Lung microvascular endothelial cell (primary cell): ENCODE results near the gene FADS2. TPM values are rescaled to one million over a fixed set of nuclear protein-coding genes. Genes with fewer than 3 reads are reported as not detected.

Experiments
- total RNA-seq: library from RNA; depleted of rRNA; stranded (reverse); fragments of >200 nt; gene quantifications from 2 replicates; pipeline ENCODE4 v1.2.1, GENCODE V29; 2014

The FADS2 gene
- total RNA-seq, 1 donor from 2014 or later: 41.3 TPM

Other genes with a start within 250 kb of the FADS2 start
- 0.20 and 0.22 TPM in 2 replicates for gene SYT7, start 247.2 kb upstream of the FADS2 start, total RNA-seq
- 1.5 and 3.0 TPM in 2 replicates for gene DAGLA, start 147.9 kb upstream of the FADS2 start, total RNA-seq
- gene MYRF, start 75.7 kb upstream of the FADS2 start, total RNA-seq: 0.20 and 0.22 TPM in 2 replicates
- 116 and 161 TPM in 2 replicates for gene TMEM258, start 35.7 kb upstream of the FADS2 start, total RNA-seq
- 8.3 and 19.2 TPM in 2 replicates for gene FEN1, start 35.4 kb upstream of the FADS2 start, total RNA-seq
- gene FADS1, start 11.3 kb upstream of the FADS2 start, total RNA-seq: 24.2 and 30.9 TPM in 2 replicates
- gene FADS3, start 63.2 kb downstream of the FADS2 start, total RNA-seq: 67.6 and 128 TPM in 2 replicates
- gene RAB3IL1, start 89.3 kb downstream of the FADS2 start, total RNA-seq: 2.4 and 10.7 TPM in 2 replicates
- gene BEST1, start 122.1 kb downstream of the FADS2 start, total RNA-seq: under 0.01 TPM in 1 of 2 replicates, not detected in the other
- gene FTH1, start 139.3 kb downstream of the FADS2 start, total RNA-seq: 345 and 436 TPM in 2 replicates